HG03460 (cell line): ENCODE results near the gene CEACAM19.
"Not testable (repeated sequence)": the region's sequence is repeated elsewhere in the genome, so short reads cannot be mapped to it uniquely, and the experiment has no call there.

Experiments used
- ATAC-seq: cut with Tn5 transposase; IDR thresholded peaks from one replicate; pipeline ENCODE4 v1.9.1; 2021; ENCODE audit not compliant: unreplicated experiment

CEACAM19 gene

GRCh38 chr19:44645407-44646048 lies 25.8 kb upstream of the CEACAM19 start:
- no peak for ATAC-seq

DNA sequence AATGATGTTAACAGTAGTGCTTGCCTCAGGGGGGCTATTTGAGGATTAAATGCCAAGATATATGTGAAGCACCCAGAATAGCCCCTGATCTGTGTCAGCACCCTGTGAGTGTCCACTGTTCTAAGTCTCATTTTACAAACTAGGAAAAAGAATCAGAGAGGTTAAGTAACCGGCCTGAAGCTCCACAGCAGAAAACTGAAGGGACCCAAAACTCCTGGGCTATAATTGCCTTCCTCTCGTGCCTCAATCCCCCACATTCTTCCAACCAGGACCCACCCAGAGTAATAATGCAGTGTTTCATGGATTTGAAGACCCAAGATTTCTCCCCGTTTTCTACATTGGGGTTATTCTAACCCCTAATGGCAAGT lies 25.2 kb upstream of the CEACAM19 start:
- no peak for ATAC-seq

GRCh38 chr19:44647144-44647543 lies 24.1 kb upstream of the CEACAM19 start:
- no peak for ATAC-seq

DNA sequence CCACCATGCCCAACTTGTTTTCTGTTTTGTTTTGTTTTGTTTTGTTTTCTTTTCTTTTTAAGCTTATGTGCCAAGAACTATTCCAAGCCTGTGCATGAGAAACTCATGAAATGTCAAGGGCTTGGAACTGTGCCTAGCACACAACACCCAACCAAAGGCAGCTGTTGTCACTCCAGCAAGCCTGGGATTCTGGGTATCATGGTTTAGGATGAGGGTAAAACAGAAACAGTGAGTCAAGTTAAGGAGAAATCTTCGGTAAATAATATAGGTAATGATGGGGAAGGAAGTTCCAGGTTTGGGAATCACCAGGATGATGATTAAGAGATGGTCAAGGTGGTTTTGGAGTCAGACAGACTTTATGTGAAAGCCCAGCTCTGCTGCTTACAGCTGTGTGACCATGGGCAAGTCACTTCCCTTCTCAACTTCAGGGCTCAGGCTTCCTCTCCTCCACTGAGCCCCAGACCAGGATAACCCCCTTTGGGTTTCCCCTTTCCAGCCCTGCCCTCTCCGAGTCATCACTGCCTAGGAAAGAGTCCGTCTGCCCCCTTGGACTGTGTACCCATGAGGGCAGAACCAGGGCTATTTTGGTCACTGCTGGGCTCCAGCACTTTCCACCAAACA lies 22.5 kb upstream of the CEACAM19 start:
- ATAC-seq = no peak

- ATAC-seq = no peak
These were observed 21.6 kb upstream of the CEACAM19 start for GRCh38 chr19:44649578-44650145.

DNA sequence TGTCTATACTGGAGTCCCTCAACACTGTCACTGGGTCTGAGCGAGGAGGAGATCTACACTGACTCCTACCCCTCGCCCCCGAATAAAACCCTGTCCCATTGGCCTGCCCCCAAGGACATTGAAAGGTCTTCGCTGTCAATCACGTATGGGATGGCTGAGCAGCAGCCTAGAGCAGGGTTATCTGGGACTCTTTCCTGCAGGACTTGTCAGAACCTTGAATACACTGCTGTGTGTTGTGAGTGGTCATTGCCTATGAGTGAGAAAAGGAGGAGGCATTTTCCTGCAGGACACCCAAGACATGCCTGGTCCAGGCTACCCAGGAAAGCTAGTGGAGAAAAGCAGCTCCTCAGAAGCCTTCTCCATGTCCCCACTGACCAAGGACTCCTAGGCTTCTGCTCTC lies 17.9 kb upstream of the CEACAM19 start:
- no peak for ATAC-seq

DNA sequence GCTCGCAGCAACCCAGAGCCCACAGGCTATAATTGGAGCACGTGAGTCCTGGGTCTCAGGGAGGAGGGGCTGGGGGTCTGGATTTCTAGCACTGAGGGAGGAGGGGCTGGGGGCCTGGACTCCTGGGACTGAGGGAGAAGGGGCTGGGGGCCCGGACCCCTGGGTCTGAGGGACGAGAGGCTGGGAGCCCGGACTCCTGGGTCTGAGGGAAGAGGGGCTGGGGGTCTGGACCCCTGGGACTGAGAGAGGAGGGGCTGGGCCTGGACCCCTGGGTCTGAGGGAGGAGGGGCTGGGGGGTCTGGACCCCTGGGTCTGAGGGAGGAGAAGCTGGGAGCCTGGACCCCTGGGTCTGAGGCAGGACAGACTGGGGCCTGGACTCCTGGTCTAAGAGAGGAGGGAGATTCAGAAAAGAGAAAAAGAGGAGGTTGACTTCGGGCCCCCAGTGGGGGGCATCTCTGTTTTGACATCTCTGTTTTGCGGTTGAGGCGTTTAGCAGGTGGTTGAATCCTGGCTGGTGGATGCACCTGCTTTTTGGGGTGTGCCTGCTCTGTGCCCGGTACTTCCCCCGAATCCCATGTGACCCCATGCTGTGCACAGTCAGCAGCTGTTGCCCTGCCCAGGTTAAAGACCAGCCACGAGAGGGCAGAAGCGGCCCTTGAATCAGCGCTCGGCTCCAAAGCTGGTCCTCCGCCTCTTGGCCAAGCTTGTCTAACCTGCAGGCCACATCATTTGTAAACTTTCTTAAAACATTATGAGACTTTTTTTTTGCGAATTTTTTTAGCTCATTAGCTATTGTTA lies 17.1 kb upstream of the CEACAM19 start:
- no peak for ATAC-seq

GRCh38 chr19:44657211-44657921 lies 13.9 kb upstream of the CEACAM19 start:
- no peak for ATAC-seq

- ATAC-seq = no peak
These were observed 13.1 kb upstream of the CEACAM19 start for GRCh38 chr19:44658069-44658733.

GRCh38 chr19:44660081-44660480 lies 11.2 kb upstream of the CEACAM19 start:
- no peak for ATAC-seq

- ATAC-seq = no peak
These were observed 10.1 kb upstream of the CEACAM19 start for GRCh38 chr19:44661205-44661604.

DNA sequence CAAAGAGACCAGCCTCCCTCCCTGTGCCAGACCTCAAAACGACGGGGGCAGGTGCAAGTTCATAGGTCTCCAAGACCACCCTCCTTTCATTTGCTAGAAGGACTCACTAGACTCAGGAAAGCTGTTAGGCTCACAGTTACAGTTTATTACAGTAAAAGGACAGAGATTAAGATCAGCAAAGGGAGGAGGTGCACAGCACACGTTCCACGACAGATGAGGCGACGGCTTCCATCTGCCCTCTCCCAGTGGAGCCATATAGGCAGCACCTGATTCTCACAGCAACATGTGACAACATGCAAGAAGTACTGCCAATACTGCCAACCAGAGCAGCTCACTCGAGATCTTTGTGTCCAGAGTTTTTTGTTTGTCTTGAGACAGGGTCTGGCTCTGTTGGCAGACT lies 9.4 kb upstream of the CEACAM19 start:
- ATAC-seq = no peak

GRCh38 chr19:44662691-44663385 lies 8.4 kb upstream of the CEACAM19 start:
- ATAC-seq = no peak

DNA sequence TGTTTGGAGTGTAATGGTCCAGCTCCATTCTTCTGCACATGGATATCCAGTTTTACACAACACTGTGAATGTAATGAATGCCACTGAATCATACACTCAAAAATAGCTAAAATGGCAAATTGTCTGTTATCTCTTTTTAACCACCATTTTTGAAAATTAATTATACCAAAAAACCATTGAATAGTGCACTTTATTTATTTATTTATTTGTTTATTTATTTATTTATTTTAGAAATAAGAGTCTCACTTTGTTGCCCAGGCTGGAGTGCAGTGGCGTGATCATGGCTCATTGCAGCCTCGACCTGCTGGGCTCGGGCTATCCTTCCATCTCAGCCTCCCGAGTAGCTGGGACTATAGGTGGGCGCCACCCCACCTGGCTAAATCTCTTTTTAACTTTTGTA lies 7.3 kb upstream of the CEACAM19 start:
- ATAC-seq = no peak

- ATAC-seq = no peak
These were observed 6.3 kb upstream of the CEACAM19 start for GRCh38 chr19:44664976-44665375.

- ATAC-seq = no peak
These were observed 4.3 kb upstream of the CEACAM19 start for GRCh38 chr19:44666852-44667556.

DNA sequence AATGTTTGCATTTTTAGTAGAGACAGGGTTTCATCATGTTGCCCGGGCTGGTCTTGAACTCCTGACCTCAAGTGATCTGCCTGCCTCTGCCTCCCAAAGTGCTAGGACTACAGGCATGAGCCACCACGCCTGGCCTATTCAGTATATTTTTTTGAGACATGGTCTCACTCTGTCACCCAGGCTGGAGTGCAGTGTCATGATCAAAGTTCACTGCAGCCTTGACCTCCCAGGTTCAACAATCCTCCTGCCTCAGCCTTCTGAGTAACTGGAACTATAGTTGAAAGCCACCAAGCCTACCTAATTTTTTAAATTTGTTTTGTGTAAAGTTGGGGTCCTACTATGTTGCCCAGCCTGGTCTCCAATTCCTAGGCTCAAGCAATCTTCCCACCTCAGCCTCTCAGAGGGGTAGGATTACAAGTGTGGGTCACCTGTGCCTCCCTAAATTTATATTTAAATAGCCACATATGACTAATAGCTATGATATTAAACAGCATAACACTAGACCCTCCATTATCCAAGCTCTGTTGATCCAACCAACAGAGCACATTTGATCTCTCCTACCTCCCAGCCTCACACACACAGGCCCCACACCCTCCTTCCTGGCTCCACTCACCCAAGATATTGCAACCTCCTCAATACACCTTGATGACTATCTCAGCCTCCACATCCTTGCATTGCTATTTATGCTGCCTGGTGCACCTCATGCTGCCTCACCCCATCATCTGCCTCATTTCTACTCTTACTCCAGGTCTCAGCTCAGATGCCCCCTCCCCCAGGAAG lies 2.1 kb upstream of the CEACAM19 start:
- no peak for ATAC-seq

GRCh38 chr19:44670027-44670426 lies 1.3 kb upstream of the CEACAM19 start:
- not testable (repeated sequence) for ATAC-seq

DNA sequence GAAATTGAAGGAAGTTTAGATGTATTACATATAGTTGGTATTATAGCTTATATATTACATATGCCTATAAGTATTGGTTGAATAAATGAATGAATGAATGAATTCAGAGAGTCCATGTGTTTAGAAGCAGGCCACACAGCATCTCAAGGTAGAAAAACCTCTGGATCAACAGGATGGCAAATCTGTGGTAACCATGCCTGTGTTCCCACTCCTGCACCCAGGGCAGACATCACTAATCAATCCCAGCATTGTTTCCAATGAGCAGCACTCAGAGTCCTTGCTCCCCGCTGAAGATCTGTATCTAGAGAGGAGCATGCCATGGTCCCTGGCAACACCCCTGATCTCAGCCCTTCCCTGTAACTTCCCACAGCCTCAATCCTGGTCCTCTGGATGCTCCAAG lies 944 bp downstream of the CEACAM19 start:
- ATAC-seq = no peak
